GM19455 (cell line): ENCODE data around the gene PRPF19.
"Not testable (repeated sequence)": the region's sequence is repeated elsewhere in the genome, so short reads cannot be mapped to it uniquely, and the experiment has no call there.

ENCODE experiments used
- ATAC-seq: cut with Tn5 transposase; IDR thresholded peaks from one replicate; pipeline ENCODE4 v1.9.1; 2021; ENCODE audit not compliant: unreplicated experiment

PRPF19 gene

GRCh38 chr11:60910281-60910687 lies 3.9 kb upstream of the PRPF19 start:
- peak; percentile 37 for ATAC-seq

- ATAC-seq: not testable (repeated sequence)
Measured at GRCh38 chr11:60909680-60910280, 3.4 kb upstream of the PRPF19 start.

- ATAC-seq: no peak
Measured at GRCh38 chr11:60908803-60909202, 2.4 kb upstream of the PRPF19 start.

- no peak for ATAC-seq
Measured at GRCh38 chr11:60905551-60906113, 753 bp downstream of the PRPF19 start.

- ATAC-seq: no peak
Measured at GRCh38 chr11:60905047-60905446, 1.3 kb downstream of the PRPF19 start.

- ATAC-seq: no peak
Measured at GRCh38 chr11:60902625-60903024, 3.8 kb downstream of the PRPF19 start.

- no peak for ATAC-seq
Measured at GRCh38 chr11:60900673-60901404, 5.5 kb downstream of the PRPF19 start.

- ATAC-seq: no peak
Measured at GRCh38 chr11:60899977-60900376, 6.4 kb downstream of the PRPF19 start.

- ATAC-seq: no peak
Measured at GRCh38 chr11:60899046-60899936, 7.1 kb downstream of the PRPF19 start.

GRCh38 chr11:60897496-60897895 lies 8.9 kb downstream of the PRPF19 start:
- no peak for ATAC-seq

GRCh38 chr11:60895687-60896086 lies 10.7 kb downstream of the PRPF19 start:
- ATAC-seq: no peak

GRCh38 chr11:60891103-60891741 lies 15.2 kb downstream of the PRPF19 start:
- no peak for ATAC-seq

- no peak for ATAC-seq
Measured at GRCh38 chr11:60890696-60891095, 15.7 kb downstream of the PRPF19 start.

- ATAC-seq: no peak
Measured at GRCh38 chr11:60889869-60890311, 16.5 kb downstream of the PRPF19 start.

- peak; percentile 57 for ATAC-seq
Measured at GRCh38 chr11:60887556-60887955, 18.8 kb downstream of the PRPF19 start.

- no peak for ATAC-seq
Measured at GRCh38 chr11:60880643-60881282, 25.6 kb downstream of the PRPF19 start.

GRCh38 chr11:60879971-60880588 lies 26.3 kb downstream of the PRPF19 start:
- ATAC-seq: no peak

- no peak for ATAC-seq
Measured at GRCh38 chr11:60879104-60879503, 27.3 kb downstream of the PRPF19 start.

GRCh38 chr11:60878245-60879101 lies 27.9 kb downstream of the PRPF19 start:
- no peak for ATAC-seq
